NCI-H2171 treated with DMSO at 0.1 percent for 48 hours (cell line): ENCODE measurements around the gene SGTB.

ENCODE experiments used
- DNase-seq: peaks from one replicate; lab custom pipeline; 2025; lab: John Stamatoyannopoulos, UW

SGTB gene

GRCh38 chr5:65721720-65722574 is at the start of gene SGTB, which contains the start of gene NLN:
SGTB (minus strand) TSS chr5:65722109; CDS start chr5:65720807, 1,302 bp downstream.
NLN (plus strand) TSS chr5:65722205; CDS start chr5:65722374, 169 bp downstream.
- DNase-seq = peak; percentile 71

DNA sequence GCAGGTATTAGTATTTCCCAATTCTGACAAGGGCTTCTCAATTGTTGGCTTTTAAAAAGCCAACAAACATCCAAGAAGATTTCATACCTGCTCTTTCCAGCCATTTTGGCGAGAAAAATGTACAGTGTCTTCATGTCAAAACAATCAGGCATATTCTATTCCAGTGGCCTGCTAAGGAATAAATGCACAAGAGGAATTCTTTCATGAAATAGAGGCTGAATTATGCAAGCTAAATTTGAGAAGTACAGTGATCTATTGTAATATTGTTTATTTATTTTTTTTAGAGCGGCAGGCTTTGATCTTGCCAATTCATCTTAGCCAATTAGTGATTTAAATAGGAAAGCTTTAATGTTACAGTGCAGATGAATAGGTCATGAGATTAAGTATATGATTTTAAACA is 49.4 kb upstream of the SGTB start:
- no peak for DNase-seq

GRCh38 chr5:65769539-65769938 is 47.6 kb upstream of the SGTB start:
- DNase-seq = no peak

GRCh38 chr5:65768723-65769346 is 46.9 kb upstream of the SGTB start:
- DNase-seq = no peak

- DNase-seq = no peak
Observed at GRCh38 chr5:65767565-65767964, 45.7 kb upstream of the SGTB start.

GRCh38 chr5:65766781-65767180 is 44.9 kb upstream of the SGTB start:
- no peak for DNase-seq

DNA sequence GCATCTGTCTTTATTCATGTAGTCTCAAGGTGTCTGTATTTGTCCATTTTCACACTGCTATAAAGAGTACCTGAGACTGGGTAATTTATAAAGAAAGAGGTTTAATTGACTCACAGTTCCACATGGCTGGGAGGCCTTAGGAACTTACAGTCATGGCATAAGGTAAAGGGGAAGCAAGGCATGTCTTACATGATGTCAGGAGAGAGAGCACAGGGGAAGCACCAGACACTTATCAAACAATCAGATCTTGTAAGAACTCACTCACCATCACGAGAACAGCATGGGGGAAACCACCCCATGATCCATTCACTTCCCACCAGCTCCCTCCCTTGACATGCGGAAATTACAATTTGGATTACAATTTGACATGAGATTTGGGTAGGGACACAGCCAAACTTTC is 44.3 kb upstream of the SGTB start:
- DNase-seq = no peak

GRCh38 chr5:65765582-65765981 is 43.7 kb upstream of the SGTB start:
- no peak for DNase-seq

- no peak for DNase-seq
Observed at GRCh38 chr5:65762234-65762633, 40.3 kb upstream of the SGTB start.

- no peak for DNase-seq
Observed at GRCh38 chr5:65760504-65761275, 38.8 kb upstream of the SGTB start.

- DNase-seq = no peak
Observed at GRCh38 chr5:65758546-65759144, 36.7 kb upstream of the SGTB start.

DNA sequence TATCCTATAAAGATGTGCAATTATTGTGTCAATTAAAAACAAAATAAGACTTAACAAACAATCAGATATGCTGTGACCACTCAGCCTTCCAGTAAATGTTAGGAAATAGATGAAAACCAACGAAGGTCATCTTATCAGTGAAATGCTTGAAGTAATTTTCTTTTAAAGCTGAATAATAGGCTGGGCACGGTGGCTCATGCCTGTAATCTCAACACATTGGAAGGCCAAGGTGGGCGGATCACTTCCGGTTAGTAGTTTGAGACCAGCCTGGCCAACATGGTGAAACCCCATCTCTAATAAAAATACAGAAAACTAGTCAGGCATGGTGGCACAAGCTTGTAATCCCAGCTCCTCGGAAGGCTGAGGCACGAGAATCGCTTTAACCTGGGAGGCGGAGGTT is 31.3 kb upstream of the SGTB start:
- DNase-seq = no peak

DNA sequence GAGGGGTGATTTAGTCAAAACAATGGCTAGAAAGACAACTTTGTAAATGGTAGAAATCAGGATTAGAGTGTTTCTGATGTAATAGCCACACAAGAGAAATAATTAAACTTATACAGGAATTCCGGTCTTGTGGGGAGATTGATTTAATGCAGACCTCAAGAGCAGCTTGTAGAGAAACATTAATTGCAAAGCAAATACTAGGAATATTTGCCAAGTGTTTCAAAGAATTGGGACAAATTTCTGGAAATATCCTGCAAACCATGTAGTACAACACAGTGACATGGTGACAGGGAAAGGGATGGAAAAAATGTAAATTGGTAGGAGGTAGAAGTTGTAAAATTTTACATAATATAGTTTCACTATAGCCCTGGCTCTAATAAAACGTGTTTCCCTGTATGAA is 29.0 kb upstream of the SGTB start:
- no peak for DNase-seq

DNA sequence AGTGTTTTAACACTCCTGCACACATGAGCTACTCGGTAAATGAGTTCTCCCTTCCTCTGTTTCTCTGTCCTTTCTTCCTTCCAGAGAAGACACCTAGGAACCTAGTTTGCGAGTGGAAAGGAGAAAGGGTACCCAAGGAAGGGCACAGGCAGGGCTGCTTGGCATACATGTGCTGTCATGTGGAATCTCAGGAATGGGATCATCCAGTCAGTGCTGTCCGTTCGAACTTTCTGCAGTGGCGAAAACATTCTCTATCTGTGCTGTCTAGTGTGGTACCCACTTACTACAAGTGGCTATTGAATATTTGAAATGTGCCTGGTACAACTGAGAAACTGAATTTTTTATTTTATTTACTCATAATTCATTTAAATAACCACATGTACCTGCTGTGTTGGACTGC is 28.0 kb upstream of the SGTB start:
- DNase-seq = no peak

GRCh38 chr5:65749221-65749844 is 27.4 kb upstream of the SGTB start:
- no peak for DNase-seq

DNA sequence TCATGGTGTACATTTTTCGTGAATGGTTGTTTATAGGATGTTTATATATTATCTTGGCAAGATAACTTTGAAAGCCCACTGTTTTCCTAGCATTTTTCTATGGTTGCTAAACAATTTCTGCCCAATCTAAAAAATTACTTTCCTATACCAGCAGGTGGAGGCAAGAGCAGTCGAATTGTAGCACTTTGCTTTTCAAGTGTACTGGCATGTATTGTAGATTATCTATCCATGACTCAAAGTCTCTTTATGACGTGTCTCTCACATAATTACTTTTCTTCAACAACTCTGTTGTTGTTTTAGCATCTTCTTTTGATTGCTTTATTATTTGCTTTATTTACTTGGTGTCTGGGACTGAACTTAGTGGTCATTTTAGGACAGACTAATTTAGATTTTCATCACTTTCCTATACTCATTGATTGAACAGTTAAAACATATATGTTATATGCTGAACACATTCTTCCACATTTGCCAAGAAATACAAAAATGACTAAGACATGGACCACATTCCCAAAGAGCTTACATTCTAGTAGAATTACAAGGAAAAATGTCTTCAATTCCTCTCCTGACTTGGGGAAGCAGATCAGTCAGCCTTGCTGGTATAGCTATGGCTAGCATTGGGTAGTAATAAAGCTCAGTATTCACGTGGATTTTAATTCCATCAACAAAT is 20.8 kb upstream of the SGTB start:
- DNase-seq = peak; percentile 1

GRCh38 chr5:65739162-65739561 is 17.3 kb upstream of the SGTB start:
- DNase-seq = no peak

- no peak for DNase-seq
Observed at GRCh38 chr5:65738305-65738704, 16.4 kb upstream of the SGTB start.

GRCh38 chr5:65737842-65738241 is 15.9 kb upstream of the SGTB start:
- no peak for DNase-seq

DNA sequence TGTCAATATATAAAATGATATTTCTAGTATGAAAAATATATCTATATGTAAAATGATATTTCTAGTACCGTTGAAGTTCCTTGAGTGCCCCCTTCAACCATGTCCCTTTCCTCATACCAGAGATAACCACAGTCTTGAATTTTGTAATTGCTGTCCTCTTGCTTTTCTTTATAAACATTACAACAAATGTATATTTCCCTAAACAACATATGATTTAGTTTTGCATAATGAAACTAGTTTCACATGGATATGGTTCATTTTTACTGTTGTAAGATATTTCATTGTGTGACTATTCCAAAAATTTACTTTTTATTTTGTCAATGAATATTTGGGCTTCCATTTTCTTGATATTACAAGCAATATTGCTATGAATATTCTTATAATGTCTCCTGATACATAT is 14.1 kb upstream of the SGTB start:
- no peak for DNase-seq

DNA sequence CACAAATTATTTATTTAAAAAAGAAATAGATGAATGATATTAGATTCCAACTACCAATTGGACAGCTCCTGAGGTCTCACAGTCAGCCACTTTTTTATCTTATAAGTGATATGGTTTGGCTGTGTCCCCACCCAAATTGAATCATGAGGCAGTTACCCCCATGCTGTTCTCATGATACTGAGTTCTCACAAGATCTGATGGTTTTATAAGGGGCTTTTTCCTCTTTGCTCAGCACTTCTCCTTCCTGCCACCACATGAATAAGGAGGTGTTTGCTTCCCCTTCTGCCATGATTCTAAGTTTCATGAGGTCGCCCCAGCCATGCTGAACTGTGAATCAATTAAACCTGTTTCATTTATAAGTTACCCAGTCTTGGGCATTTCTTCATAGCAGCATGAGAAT is 13.0 kb upstream of the SGTB start:
- no peak for DNase-seq
